Measurements from ENCODE around the gene HYCC2. TPM values are rescaled to one million over a fixed set of nuclear protein-coding genes. Genes with fewer than 3 reads are reported as not detected.
"Not testable (repeated sequence)": the region's sequence is repeated elsewhere in the genome, so short reads cannot be mapped to it uniquely, and the experiment has no call there.

The HYCC2 gene
- 10 to 100 TPM; 13.6 to 16.3 TPM for total RNA-seq

- H3K4me3 ChIP-seq = peak within 1 kb of the TSS; percentile 81 to 90
- no peaks in the 10 kb centered on the region for H3K27me3 ChIP-seq (replicated peaks; ENCODE audit: insufficient read depth)
- TF ChIP-seq POLR2AphosphoS5 (IDR thresholded peaks at IDR 0.05) (peak; percentile 95), POLR2A (IDR thresholded peaks at IDR 0.05) (peak; percentile 64), CTCF (IDR thresholded peaks at IDR 0.05) (peak in 3 of 4 experiments; percentile 44 to 65 (median 61))
- intact Hi-C loops (cut with DNase I) = loop anchor here (2.0 kb wide), 1 partner anchor 109 kb away; the partner anchor contains the start of gene ORC2
- H3K9me3 ChIP-seq = no peaks in the 10 kb centered on the region
- WGBS = under 1% methylated on average over 34 of the region's 34 CpGs
- peaks cover 5% of the 10 kb centered on the region for H3K4me1 ChIP-seq (replicated peaks)
- H3K36me3 ChIP-seq = no peaks in the 10 kb centered on the region
- DNase-seq (ENCODE audit: low spot score) = peak; percentile 90
- peak within 1 kb of the TSS; percentile 84 to 87 for H3K27ac ChIP-seq
These were observed at the start of gene HYCC2, which contains the start of gene NDUFB3 for GRCh38 chr2:201071479-201072200. Gene HYCC2, minus strand, starts transcription at chr2:201071671. Its CDS starts 47,662 bp downstream, at chr2:201024009. Gene NDUFB3, plus strand, starts transcription at chr2:201072001. Its CDS starts 6,882 bp downstream, at chr2:201078883.

GRCh38 chr2:201118961-201119854 lies 47.7 kb upstream of the HYCC2 start:
- DNase-seq (ENCODE audit: low spot score) = no peak
- intact Hi-C loops (cut with DNase I) = loop anchor here (5.0 kb wide), 1 partner anchor 38 kb away; no protein-coding TSS in a partner anchor
- 14% methylated on average over 12 of the region's 12 CpGs for WGBS
- no peaks in the 10 kb centered on the region for H3K4me1 ChIP-seq (replicated peaks)
- H3K27ac ChIP-seq = peak overlapping the region; percentile 99
- H3K36me3 ChIP-seq = no peaks in the 10 kb centered on the region
- no peaks in the 10 kb centered on the region for H3K9me3 ChIP-seq
- no peaks in the 10 kb centered on the region for H3K27me3 ChIP-seq (replicated peaks; ENCODE audit: insufficient read depth)
- TF ChIP-seq POLR2A (IDR thresholded peaks at IDR 0.05) (no peak), POLR2AphosphoS5 (IDR thresholded peaks at IDR 0.05) (no peak), CTCF (IDR thresholded peaks at IDR 0.05) (no peak)
- peak overlapping the region; percentile 90 to 95 for H3K4me3 ChIP-seq

- H3K4me3 ChIP-seq = peak overlapping the region; percentile 90 to 95
- peak overlapping the region; percentile 99 for H3K27ac ChIP-seq
- H3K9me3 ChIP-seq = no peaks in the 10 kb centered on the region
- TF ChIP-seq CTCF (IDR thresholded peaks at IDR 0.05) (peak in 3 of 4 experiments; percentile 36 to 45 (median 41)), POLR2AphosphoS5 (IDR thresholded peaks at IDR 0.05) (peak; percentile 66), POLR2A (IDR thresholded peaks at IDR 0.05) (peak; percentile 12)
- WGBS = 1% methylated on average over 46 of the region's 48 CpGs
- H3K36me3 ChIP-seq = no peaks in the 10 kb centered on the region
- H3K4me1 ChIP-seq (replicated peaks) = no peaks in the 10 kb centered on the region
- no peaks in the 10 kb centered on the region for H3K27me3 ChIP-seq (replicated peaks; ENCODE audit: insufficient read depth)
- intact Hi-C loops (cut with DNase I) = loop anchor here (5.0 kb wide), 1 partner anchor 39 kb away; no protein-coding TSS in a partner anchor
- DNase-seq (ENCODE audit: low spot score) = peak; percentile 94
These were observed 46.9 kb upstream of the HYCC2 start for GRCh38 chr2:201118121-201118960.

GRCh38 chr2:201117735-201118094 lies 46.2 kb upstream of the HYCC2 start:
- not testable (repeated sequence) for H3K4me1 ChIP-seq (replicated peaks); DNase-seq (ENCODE audit: low spot score); H3K36me3 ChIP-seq; H3K9me3 ChIP-seq; H3K27me3 ChIP-seq (replicated peaks; ENCODE audit: insufficient read depth)
- Histone ChIP-seq H3K27ac (peak overlapping the region; percentile 99), H3K4me3 (peak overlapping the region; percentile 90 to 95)
- WGBS = 14% methylated on average over 13 of the region's 13 CpGs
- intact Hi-C loops (cut with DNase I) = loop anchor here (5.0 kb wide), 1 partner anchor 40 kb away; no protein-coding TSS in a partner anchor

Data from prostate gland (tissue), 2 donors.